Measurements from ENCODE around the gene SMURF2. TPM values are rescaled to one million over a fixed set of nuclear protein-coding genes. Genes with fewer than 3 reads are reported as not detected.

SMURF2 gene
- total RNA-seq, 1 experiment from 2014 or later, result 35.3 TPM

DNA sequence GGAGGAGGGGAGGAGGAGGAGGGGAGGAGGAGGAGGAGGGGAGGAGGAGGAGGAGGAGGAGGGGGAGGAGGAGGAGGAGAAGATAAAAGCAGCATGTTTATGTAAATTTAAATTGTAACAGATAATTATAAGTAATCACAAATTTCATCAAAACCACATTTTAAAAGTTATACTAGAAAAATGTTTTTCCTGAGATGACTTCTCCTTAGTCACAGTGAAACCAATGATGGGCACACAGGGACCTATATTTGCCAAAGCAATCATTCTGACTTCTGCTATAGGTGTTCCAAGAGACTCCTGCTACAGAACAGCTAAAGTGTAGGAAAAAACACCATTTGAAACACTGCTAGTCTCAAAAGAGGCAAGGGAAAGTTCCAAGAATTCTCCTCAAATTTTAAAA is 88.9 kb downstream of the SMURF2 start:
- Histone ChIP-seq H3K79me2 (ENCODE audit: insufficient read depth, low read length) (no peaks in the 10 kb centered on the region), H3K4me2 (ENCODE audit: insufficient read depth, insufficient read length, low read length) (no peak overlapping the region), H3K4ac (ENCODE audit: low read depth, low read length) (no peak overlapping the region), H3K18ac (ENCODE audit: insufficient read length, low read depth, low read length) (no peak overlapping the region), H3K27me3 (ENCODE audit: insufficient read depth, low read length) (no peaks in the 10 kb centered on the region), H4K20me1 (ENCODE audit: control insufficient read depth, insufficient read depth, insufficient read length) (no peaks in the 10 kb centered on the region), H2BK15ac (ENCODE audit: low read depth, low read length) (no peak overlapping the region), H2BK120ac (ENCODE audit: low read depth, low read length, poor library complexity, severe bottlenecking) (no peak overlapping the region), H3K27ac (ENCODE audit: insufficient read length, low read depth, low read length) (no peak overlapping the region), H3K14ac (ENCODE audit: insufficient read depth, low read length) (no peak overlapping the region), H2BK5ac (ENCODE audit: insufficient read length, low read length) (no peak overlapping the region), H2AFZ (ENCODE audit: low read length) (no peak overlapping the region), H4K8ac (replicated peaks; ENCODE audit: insufficient read length, low read depth, low read length) (no peak overlapping the region), H3K9ac (ENCODE audit: extremely low read depth, insufficient read length, low read length) (no peak overlapping the region), H4K5ac (ENCODE audit: insufficient read length, low read depth, low read length) (no peak overlapping the region), H2BK20ac (ENCODE audit: low read depth, low read length, poor library complexity, severe bottlenecking) (no peak overlapping the region), H3K23ac (ENCODE audit: insufficient read length, low read depth, low read length) (no peak overlapping the region), H3K9me3 (ENCODE audit: control insufficient read depth, low read depth, low read length) (no peaks in the 10 kb centered on the region), H2BK12ac (ENCODE audit: insufficient read length, low read depth, low read length) (no peak overlapping the region), H3K79me1 (ENCODE audit: insufficient read depth, low read depth, low read length, poor library complexity, severe bottlenecking) (no peaks in the 10 kb centered on the region), H3T11ph (ENCODE audit: low read length) (no peak overlapping the region), H3K4me1 (ENCODE audit: insufficient read depth, low read length) (no peaks in the 10 kb centered on the region), H4K91ac (ENCODE audit: insufficient read length, low read depth, low read length) (no peak overlapping the region), H3K23me2 (ENCODE audit: insufficient read length, low read depth, low read length, poor library complexity, severe bottlenecking) (no peaks in the 10 kb centered on the region), H2AK5ac (ENCODE audit: insufficient read length, low read length) (no peak overlapping the region), H3K56ac (ENCODE audit: insufficient read length, low read depth, low read length) (no peak overlapping the region)
- Mint-ChIP-seq H3K27ac (no peak overlapping the region), H3K27me3 (ENCODE audit: low read depth) (no peaks in the 10 kb centered on the region), H3K36me3 (ENCODE audit: insufficient read depth in 1 of 3, low read depth in 3 of 3) (peaks cover 6 to 42% (median 21%) of the 10 kb centered on the region in 3 experiments; a peak in 5 of 7 replicates), H3K4me1 (no peaks in the 10 kb centered on the region), H3K4me3 (no peak overlapping the region), H3K9me3 (no peaks in the 10 kb centered on the region)
- TF ChIP-seq, protein P1, sequence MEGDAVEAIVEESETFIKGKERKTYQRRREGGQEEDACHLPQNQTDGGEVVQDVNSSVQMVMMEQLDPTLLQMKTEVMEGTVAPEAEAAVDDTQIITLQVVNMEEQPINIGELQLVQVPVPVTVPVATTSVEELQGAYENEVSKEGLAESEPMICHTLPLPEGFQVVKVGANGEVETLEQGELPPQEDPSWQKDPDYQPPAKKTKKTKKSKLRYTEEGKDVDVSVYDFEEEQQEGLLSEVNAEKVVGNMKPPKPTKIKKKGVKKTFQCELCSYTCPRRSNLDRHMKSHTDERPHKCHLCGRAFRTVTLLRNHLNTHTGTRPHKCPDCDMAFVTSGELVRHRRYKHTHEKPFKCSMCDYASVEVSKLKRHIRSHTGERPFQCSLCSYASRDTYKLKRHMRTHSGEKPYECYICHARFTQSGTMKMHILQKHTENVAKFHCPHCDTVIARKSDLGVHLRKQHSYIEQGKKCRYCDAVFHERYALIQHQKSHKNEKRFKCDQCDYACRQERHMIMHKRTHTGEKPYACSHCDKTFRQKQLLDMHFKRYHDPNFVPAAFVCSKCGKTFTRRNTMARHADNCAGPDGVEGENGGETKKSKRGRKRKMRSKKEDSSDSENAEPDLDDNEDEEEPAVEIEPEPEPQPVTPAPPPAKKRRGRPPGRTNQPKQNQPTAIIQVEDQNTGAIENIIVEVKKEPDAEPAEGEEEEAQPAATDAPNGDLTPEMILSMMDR (conservative IDR thresholded peaks at IDR 0.05), result no peak
- DNase-seq, result no peak
